GM12878 (cell line): Measurements from ENCODE around the gene MYLIP.

Experiments used
- CTCF ChIP-seq, 3 experiments: IDR thresholded peaks in 2 of 3; conservative IDR thresholded peaks in 1 of 3; 2 replicates each; pipeline ENCODE4 v1.5.1; 2011; ENCODE audit warnings: low read depth in 3 of 3, low read length in 3 of 3, mild to moderate bottlenecking in 3 of 3, control low read depth in 2 of 3, moderate library complexity in 2 of 3, inconsistent platforms in 1 of 3, mixed read lengths in 1 of 3; ENCODE audit not compliant: control insufficient read depth in 2 of 3, insufficient read depth in 1 of 3; ENCODE audit errors: extremely low read depth in 1 of 3
- ESRRA ChIP-seq: IDR thresholded peaks from 2 replicates; pipeline ENCODE4 v1.6.1; 2012; ENCODE audit warnings: mild to moderate bottlenecking, low read length, improper control_type of control experiment
- EZH2 ChIP-seq: IDR thresholded peaks from 2 replicates; pipeline ENCODE4 v1.6.1; 2012; ENCODE audit warnings: low read depth, mild to moderate bottlenecking, control low read depth, inconsistent platforms, low read length, borderline replicate concordance; ENCODE audit not compliant: control insufficient read depth
- GABPA ChIP-seq: IDR thresholded peaks from 2 replicates; pipeline ENCODE4 v1.6.1; 2014; ENCODE audit warnings: antibody characterized with exemption, low read depth, mild to moderate bottlenecking, inconsistent platforms
- JUND ChIP-seq: IDR thresholded peaks from 2 replicates; pipeline ENCODE4 v1.6.1; 2012; ENCODE audit warnings: low read depth, mild to moderate bottlenecking, low read length, improper control_type of control experiment, moderate library complexity
- MTA3 ChIP-seq: IDR thresholded peaks from 2 replicates; pipeline ENCODE4 v1.6.1; 2012; ENCODE audit warnings: low read length, inconsistent platforms, borderline replicate concordance
- NBN ChIP-seq: fragments of 450-650 bp; IDR thresholded peaks from 2 replicates; pipeline ENCODE4 v1.6.1; 2016
- POLR2A ChIP-seq: IDR thresholded peaks from 2 replicates; pipeline ENCODE4 v1.6.1; 2011; ENCODE audit warnings: low read depth, mild to moderate bottlenecking, low read length
- POLR2AphosphoS5 ChIP-seq: IDR thresholded peaks from 2 replicates; pipeline ENCODE4 v1.6.1; 2011; ENCODE audit warnings: mild to moderate bottlenecking, low read length, inconsistent platforms
- TCF12 ChIP-seq: IDR thresholded peaks from 2 replicates; pipeline ENCODE4 v1.6.1; 2011; ENCODE audit warnings: low read depth, mild to moderate bottlenecking, low read length
- WRNIP1 ChIP-seq: IDR thresholded peaks from 2 replicates; pipeline ENCODE4 v1.6.1; 2011; ENCODE audit warnings: low read depth, low read length, improper control_type of control experiment, borderline replicate concordance
- ZNF274 ChIP-seq: IDR thresholded peaks from one replicate; pipeline ENCODE4 v1.8.0; 2011; ENCODE audit not compliant: insufficient read length, insufficient read depth

GRCh38 chr6:16118825-16119224, 10.1 kb upstream of the MYLIP start:
- TF ChIP-seq NBN = no peak
- no peak for TF ChIP-seq WRNIP1
- TF ChIP-seq MTA3 = no peak
- TF ChIP-seq POLR2AphosphoS5 = no peak
- no peak for TF ChIP-seq ESRRA
- no peak for TF ChIP-seq GABPA
- no peak for TF ChIP-seq POLR2A
- no peak for TF ChIP-seq CTCF (IDR thresholded peaks at IDR 0.05 in 2 of 3, conservative IDR thresholded peaks at IDR 0.05 in 1 of 3; ENCODE audit: control insufficient read depth in 2 of 3, extremely low read depth in 1 of 3, insufficient read depth in 1 of 3, low read depth in 3 of 3, low read length in 3 of 3)
- TF ChIP-seq TCF12 = no peak
- no peak for TF ChIP-seq JUND
- TF ChIP-seq EZH2 = no peak
- no peak for TF ChIP-seq ZNF274
